AG04450 (cell line): Measurements from ENCODE around the gene NDUFB10. TPM values are rescaled to one million over a fixed set of nuclear protein-coding genes. Genes with fewer than 3 reads are reported as not detected.

Source experiments
- CTCF ChIA-PET: fragments of 300-600, 350-600 bp; formaldehyde crosslinking; extraction: SDS; loops from one replicate; lab custom pipeline; 2022; ENCODE audit warnings: antibody characterized with exemption, inconsistent platforms; lab: Charles Lee
- POLR2A ChIA-PET: fragments of 350-600 bp; formaldehyde crosslinking; extraction: SDS; loops from one replicate; lab custom pipeline; 2021; ENCODE audit warnings: antibody characterized with exemption, inconsistent platforms; lab: Yijun Ruan, JAX
- DNase-seq: peaks from one replicate; pipeline ENCODE4 v3.0.0-alpha.2; 2011; ENCODE audit warnings: low read depth, low spot score
- H3K27ac ChIP-seq: one replicate; pipeline ENCODE4 v1.5.1; 2012; ENCODE audit warnings: low read depth, low read length, control low read depth
- H3K27me3 ChIP-seq: one replicate; pipeline ENCODE4 v1.6.0; 2012; ENCODE audit warnings: low read length; ENCODE audit not compliant: control insufficient read depth, insufficient read depth
- H3K4me3 ChIP-seq: 2 replicates; pipeline ENCODE4 v1.5.1; 2011; ENCODE audit warnings: mild to moderate bottlenecking, low read depth, low read length, control low read depth
- H3K9me3 ChIP-seq: 2 replicates; pipeline ENCODE4 v1.5.1; 2012; ENCODE audit warnings: low read length; ENCODE audit not compliant: control insufficient read depth, insufficient read depth
- CTCF ChIP-seq: IDR thresholded peaks from 2 replicates; pipeline ENCODE4 v1.5.1; 2011; ENCODE audit warnings: low read depth, low read length, control low read depth, inconsistent platforms
- polyA plus RNA-seq: library from polyadenylated mRNA; depleted of rRNA; stranded (reverse); fragments of >200 nt; gene quantifications from 2 replicates; pipeline ENCODE4 v1.2.3, GENCODE V29; 2011

NDUFB10 gene
- polyA plus RNA-seq, 1 experiment = 126 TPM

GRCh38 chr16:1979271-1980029 is 20.1 kb downstream of the NDUFB10 start:
- Histone ChIP-seq H3K27me3 (peaks cover 36% of the 10 kb centered on the region), H3K27ac (no peak overlapping the region), H3K4me3 (no peak overlapping the region), H3K9me3 (peaks cover 3% of the 10 kb centered on the region; the same call in 1 of the 2 replicates)
- TF ChIP-seq CTCF = no peak
- POLR2A ChIA-PET = interaction anchor here (3.6 kb wide), 1 partner anchor 15 kb away, joined by 14 read pairs; the partner anchor contains the start of gene RPS2
- no peak for DNase-seq
- CTCF ChIA-PET = interaction anchor here (1.6 kb wide), 1 partner anchor 24 kb away, joined by 3 read pairs; no protein-coding TSS in a partner anchor

GRCh38 chr16:1980030-1980769 is 20.9 kb downstream of the NDUFB10 start:
- Histone ChIP-seq H3K4me3 (no peak overlapping the region), H3K9me3 (peaks cover 3% of the 10 kb centered on the region; the same call in 1 of the 2 replicates), H3K27ac (no peak overlapping the region), H3K27me3 (peaks cover 36% of the 10 kb centered on the region)
- CTCF ChIA-PET = interaction anchor here (1.6 kb wide), 1 partner anchor 160 kb away, joined by 10 read pairs; no protein-coding TSS in a partner anchor
- no peak for TF ChIP-seq CTCF
- POLR2A ChIA-PET = interaction anchor here (0.7 to 3.6 kb wide), 2 partner anchors 9 to 15 kb away, joined by 4 to 14 read pairs; partner anchors contain the start of gene RPS2
- DNase-seq = no peak

GRCh38 chr16:1980770-1981087 is 21.4 kb downstream of the NDUFB10 start:
- ChIA-PET CTCF (interaction anchor here (1.6 kb wide), 1 partner anchor 160 kb away, joined by 10 read pairs; no protein-coding TSS in a partner anchor), POLR2A (interaction anchor here (0.7 to 3.6 kb wide), 2 partner anchors 9 to 16 kb away, joined by 4 to 14 read pairs; partner anchors contain the start of gene RPS2)
- Histone ChIP-seq H3K9me3 (peaks cover 3% of the 10 kb centered on the region; the same call in 1 of the 2 replicates), H3K4me3 (no peak overlapping the region), H3K27ac (no peak overlapping the region), H3K27me3 (peaks cover 36% of the 10 kb centered on the region)
- no peak for DNase-seq
- no peak for TF ChIP-seq CTCF

- DNase-seq = no peak
- Histone ChIP-seq H3K4me3 (no peak within 1 kb of the TSS), H3K27me3 (peaks cover 36% of the 10 kb centered on the region), H3K27ac (no peak within 1 kb of the TSS), H3K9me3 (peaks cover 3% of the 10 kb centered on the region; the same call in 1 of the 2 replicates)
- CTCF ChIA-PET = interaction anchor here (1.6 kb wide), 1 partner anchor 159 kb away, joined by 10 read pairs; no protein-coding TSS in a partner anchor
- TF ChIP-seq CTCF = no peak
- POLR2A ChIA-PET = interaction anchor here (0.7 to 3.6 kb wide), 2 partner anchors 10 to 17 kb away, joined by 4 to 14 read pairs; partner anchors contain the start of gene RPS2
These were observed 22.1 kb downstream of the NDUFB10 start, which contains the start of gene NOXO1 for GRCh38 chr16:1981398-1981836. TSS of gene NOXO1 (minus strand) at chr16:1981469. CDS start at chr16:1981179, 290 bp downstream.
